Fibroblast of gingiva (primary cell): ENCODE data around the gene MIDN.

Experiments used
- DNase-seq: peaks from one replicate; pipeline ENCODE4 v3.0.0-alpha.2; 2011; ENCODE audit warnings: low read depth

Gene MIDN

GRCh38 chr19:1270213-1270853, 21.9 kb downstream of the MIDN start:
- no peak for DNase-seq

DNA sequence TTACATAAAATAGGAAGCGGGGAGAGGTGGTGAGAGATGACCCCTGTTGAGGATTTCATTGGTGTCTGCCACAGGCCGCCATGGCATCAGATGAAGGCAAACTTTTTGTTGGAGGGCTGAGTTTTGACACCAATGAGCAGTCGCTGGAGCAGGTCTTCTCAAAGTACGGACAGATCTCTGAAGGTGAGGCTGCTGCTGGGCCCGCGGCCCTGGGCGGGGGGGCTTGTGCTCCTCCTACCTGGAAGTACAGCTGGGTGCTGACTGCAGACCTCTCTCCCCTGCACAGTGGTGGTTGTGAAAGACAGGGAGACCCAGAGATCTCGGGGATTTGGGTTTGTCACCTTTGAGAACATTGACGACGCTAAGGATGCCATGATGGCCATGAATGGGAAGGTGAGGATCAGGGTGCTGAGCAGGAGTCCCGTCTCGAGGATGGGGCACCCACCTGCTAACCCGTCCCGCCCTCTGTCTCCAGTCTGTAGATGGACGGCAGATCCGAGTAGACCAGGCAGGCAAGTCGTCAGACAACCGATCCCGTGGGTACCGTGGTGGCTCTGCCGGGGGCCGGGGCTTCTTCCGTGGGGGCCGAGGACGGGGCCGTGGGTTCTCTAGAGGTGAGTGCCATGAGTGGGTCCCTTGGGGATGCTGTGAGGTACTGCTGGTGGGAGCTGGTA, 22.6 kb downstream of the MIDN start:
- no peak for DNase-seq

GRCh38 chr19:1271528-1272422, 23.4 kb downstream of the MIDN start:
- no peak for DNase-seq

GRCh38 chr19:1272423-1273262, 24.3 kb downstream of the MIDN start:
- DNase-seq = no peak

GRCh38 chr19:1273263-1274041, 25.1 kb downstream of the MIDN start:
- no peak for DNase-seq

- no peak for DNase-seq
Observed at GRCh38 chr19:1274081-1274851, 25.9 kb downstream of the MIDN start.

GRCh38 chr19:1274852-1275259, 26.5 kb downstream of the MIDN start:
- no peak for DNase-seq

- peak; percentile 96 for DNase-seq
Observed at GRCh38 chr19:1275260-1275975, 27.0 kb downstream of the MIDN start, which contains the start of gene FAM174C. Gene FAM174C (plus strand): TSS chr19:1275530. CDS start chr19:1275550, 20 bp downstream.

DNA sequence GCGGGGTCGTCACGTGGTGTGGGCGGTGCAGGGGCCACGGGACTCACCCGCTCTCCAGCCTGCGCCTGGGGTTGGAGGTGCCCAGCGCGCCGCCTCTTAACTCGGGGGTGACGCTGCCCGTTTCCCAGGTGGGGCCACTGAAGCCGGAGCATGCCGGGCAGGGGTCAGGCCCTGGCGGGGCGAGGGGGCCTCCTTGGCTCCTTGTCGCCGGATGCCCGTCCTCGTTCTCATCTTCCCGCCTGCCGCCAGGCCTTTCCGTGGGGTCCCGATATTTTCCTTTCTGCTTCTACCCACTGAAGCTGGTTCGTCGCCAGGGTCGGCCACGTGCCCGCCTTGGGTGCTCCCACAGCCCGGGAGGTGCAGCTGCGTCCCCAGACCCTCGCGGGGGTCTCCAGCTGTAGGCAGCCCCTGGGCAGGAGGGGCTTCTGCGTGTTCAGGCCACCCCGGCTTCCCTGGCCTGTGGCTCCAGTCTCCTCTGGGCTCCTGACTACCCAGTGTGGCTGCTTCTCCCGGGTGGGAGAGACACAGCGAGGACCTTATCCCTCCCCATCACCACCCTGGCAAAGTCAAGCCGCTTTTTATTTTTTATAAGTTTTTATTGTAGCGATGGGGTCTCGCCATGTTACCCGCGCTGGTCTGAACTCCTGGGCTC, 27.7 kb downstream of the MIDN start:
- DNase-seq = no peak

DNA sequence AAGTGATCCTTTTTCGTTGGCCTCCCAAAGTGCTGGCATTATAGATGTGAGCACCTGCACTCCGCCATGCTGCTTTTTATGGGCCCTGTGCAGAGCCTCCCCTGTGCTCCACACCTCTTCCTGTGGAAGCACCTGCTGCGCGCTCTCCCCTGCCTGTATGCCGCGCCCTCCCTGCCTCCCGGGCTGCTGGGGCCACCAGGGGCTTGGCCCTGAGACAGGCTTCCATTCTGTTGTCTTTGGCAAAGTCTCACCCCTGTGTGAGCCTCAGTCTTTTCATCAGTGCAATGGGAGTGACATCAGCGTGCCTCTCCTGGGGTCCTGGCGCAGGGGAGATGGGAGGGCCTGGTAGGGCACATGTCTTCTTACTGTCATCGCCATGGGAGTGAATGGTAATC, 28.2 kb downstream of the MIDN start:
- DNase-seq = no peak

GRCh38 chr19:1277061-1277460, 28.7 kb downstream of the MIDN start:
- no peak for DNase-seq

GRCh38 chr19:1278074-1278473, 29.7 kb downstream of the MIDN start:
- DNase-seq = no peak

- DNase-seq = no peak
Observed at GRCh38 chr19:1278713-1279660, 30.6 kb downstream of the MIDN start.

GRCh38 chr19:1279782-1280341, 31.5 kb downstream of the MIDN start:
- peak; percentile 71 for DNase-seq

GRCh38 chr19:1280636-1281568, 32.5 kb downstream of the MIDN start:
- DNase-seq = no peak

- DNase-seq = no peak
Observed at GRCh38 chr19:1281569-1282287, 33.3 kb downstream of the MIDN start.
